H9 (cell line): ENCODE data around the gene ATPAF2. TPM values are rescaled to one million over a fixed set of nuclear protein-coding genes. Genes with fewer than 3 reads are reported as not detected.

Experiments
- DNase-seq: peaks from one replicate; pipeline ENCODE4 v3.0.0-alpha.2; 2017
- H2AFZ ChIP-seq: one replicate; pipeline ENCODE4 v1.6.1; 2013; ENCODE audit warnings: mild to moderate bottlenecking, low read length, control low read depth, moderate library complexity
- H2AK5ac ChIP-seq: 2 replicates; pipeline ENCODE4 v1.6.1; 2013; ENCODE audit warnings: low read length, control low read depth, mixed read lengths; ENCODE audit not compliant: insufficient read length
- H2BK120ac ChIP-seq: one replicate; pipeline ENCODE4 v1.6.1; 2013; ENCODE audit warnings: low read depth, mild to moderate bottlenecking, low read length, control low read depth, inconsistent platforms; ENCODE audit not compliant: poor library complexity, severe bottlenecking
- H2BK12ac ChIP-seq: 2 replicates; pipeline ENCODE4 v1.6.1; 2013; ENCODE audit warnings: low read length, control low read depth, mixed read lengths, low read depth; ENCODE audit not compliant: insufficient read length
- H2BK15ac ChIP-seq: 2 replicates; pipeline ENCODE4 v1.6.1; 2013; ENCODE audit warnings: low read depth, low read length, control low read depth
- H2BK20ac ChIP-seq: one replicate; pipeline ENCODE4 v1.6.1; 2013; ENCODE audit warnings: low read depth, mild to moderate bottlenecking, low read length, control low read depth, inconsistent platforms; ENCODE audit not compliant: poor library complexity, severe bottlenecking
- H2BK5ac ChIP-seq: 2 replicates; pipeline ENCODE4 v1.6.1; 2013; ENCODE audit warnings: low read length, control low read depth, mixed read lengths; ENCODE audit not compliant: insufficient read length
- H3K14ac ChIP-seq: 2 replicates; pipeline ENCODE4 v1.6.1; 2013; ENCODE audit warnings: low read length, control low read depth; ENCODE audit not compliant: insufficient read depth
- H3K18ac ChIP-seq: 2 replicates; pipeline ENCODE4 v1.6.1; 2013; ENCODE audit warnings: low read depth, mild to moderate bottlenecking, mixed read lengths, low read length, control low read depth; ENCODE audit not compliant: insufficient read length
- H3K23ac ChIP-seq: 2 replicates; pipeline ENCODE4 v1.6.1; 2013; ENCODE audit warnings: low read length, control low read depth, mixed read lengths, low read depth; ENCODE audit not compliant: insufficient read length
- H3K23me2 ChIP-seq: 2 replicates; pipeline ENCODE4 v1.6.1; 2013; ENCODE audit warnings: low read depth, mild to moderate bottlenecking, mixed read lengths, low read length, control low read depth; ENCODE audit not compliant: insufficient read length, poor library complexity, severe bottlenecking
- H3K27ac ChIP-seq: 2 replicates; pipeline ENCODE4 v1.5.1; 2013; ENCODE audit warnings: low read length, control low read depth, mixed read lengths, low read depth; ENCODE audit not compliant: insufficient read length
- H3K27me3 ChIP-seq: 2 replicates; pipeline ENCODE4 v1.6.1; 2013; ENCODE audit warnings: low read length, control low read depth, inconsistent platforms; ENCODE audit not compliant: insufficient read depth
- H3K4ac ChIP-seq: 2 replicates; pipeline ENCODE4 v1.6.1; 2013; ENCODE audit warnings: low read depth, mild to moderate bottlenecking, control low read depth, inconsistent platforms, low read length, moderate library complexity
- H3K4me1 ChIP-seq: 2 replicates; pipeline ENCODE4 v1.6.1; 2013; ENCODE audit warnings: low read length, control low read depth, inconsistent platforms; ENCODE audit not compliant: insufficient read depth
- H3K4me2 ChIP-seq: 2 replicates; pipeline ENCODE4 v1.6.1; 2013; ENCODE audit warnings: low read length, control low read depth, mixed read lengths; ENCODE audit not compliant: insufficient read length, insufficient read depth
- H3K56ac ChIP-seq: 2 replicates; pipeline ENCODE4 v1.6.1; 2013; ENCODE audit warnings: low read depth, mild to moderate bottlenecking, mixed read lengths, low read length, control low read depth; ENCODE audit not compliant: insufficient read length
- H3K79me1 ChIP-seq: 2 replicates; pipeline ENCODE4 v1.6.1; 2013; ENCODE audit warnings: low read depth, mild to moderate bottlenecking, moderate library complexity, low read length, control low read depth, inconsistent platforms; ENCODE audit not compliant: insufficient read depth, poor library complexity, severe bottlenecking
- H3K79me2 ChIP-seq: 2 replicates; pipeline ENCODE4 v1.6.1; 2013; ENCODE audit warnings: low read length, control low read depth, inconsistent platforms; ENCODE audit not compliant: insufficient read depth
- H3K9ac ChIP-seq: 2 replicates; pipeline ENCODE4 v1.6.1; 2013; ENCODE audit warnings: low read length, control low read depth, mixed read lengths; ENCODE audit not compliant: insufficient read length; ENCODE audit errors: extremely low read depth
- H3K9me3 ChIP-seq: one replicate; pipeline ENCODE4 v1.6.1; 2013; ENCODE audit warnings: low read depth, low read length, inconsistent platforms; ENCODE audit not compliant: control insufficient read depth
- H3T11ph ChIP-seq: one replicate; pipeline ENCODE4 v1.6.1; 2013; ENCODE audit warnings: mild to moderate bottlenecking, low read length, control low read depth, inconsistent platforms
- H4K20me1 ChIP-seq: one replicate; pipeline ENCODE4 v1.6.1; 2013; ENCODE audit not compliant: control insufficient read depth, insufficient read length, insufficient read depth
- H4K5ac ChIP-seq: 2 replicates; pipeline ENCODE4 v1.6.1; 2013; ENCODE audit warnings: low read depth, mild to moderate bottlenecking, mixed read lengths, low read length, control low read depth; ENCODE audit not compliant: insufficient read length
- H4K8ac ChIP-seq: replicated peaks from 2 replicates; pipeline ENCODE4 v1.6.1; 2013; ENCODE audit warnings: low read length, control low read depth, mixed read lengths, low read depth; ENCODE audit not compliant: insufficient read length
- H4K91ac ChIP-seq: 2 replicates; pipeline ENCODE4 v1.6.1; 2013; ENCODE audit warnings: low read depth, mild to moderate bottlenecking, moderate library complexity, mixed read lengths, low read length, control low read depth; ENCODE audit not compliant: insufficient read length
- H3K27ac Mint-ChIP-seq, 3 experiments: 2 replicates in 2 of 3; 3 replicates in 1 of 3; pipeline ENCODE4 v1.8.0; 2020 to 2021; ENCODE audit warnings: mixed read lengths in 3 of 3, mild to moderate bottlenecking in 1 of 3, moderate library complexity in 1 of 3
- H3K27me3 Mint-ChIP-seq: 2 replicates; pipeline ENCODE4 v1.8.0; 2021; ENCODE audit warnings: low read depth, mild to moderate bottlenecking, moderate library complexity, mixed read lengths
- H3K36me3 Mint-ChIP-seq, 3 experiments: 2 replicates in 2 of 3; 3 replicates in 1 of 3; pipeline ENCODE4 v1.8.0; 2020 to 2021; ENCODE audit warnings: low read depth in 3 of 3, mixed read lengths in 3 of 3; ENCODE audit not compliant: insufficient read depth in 1 of 3
- H3K4me1 Mint-ChIP-seq, 2 experiments: 2 replicates each; pipeline ENCODE4 v1.8.0; 2020; ENCODE audit warnings: mixed read lengths in 2 of 2
- H3K4me3 Mint-ChIP-seq, 2 experiments: 2 replicates in 1 of 2; 3 replicates in 1 of 2; pipeline ENCODE4 v1.8.0; 2020 to 2021; ENCODE audit warnings: mild to moderate bottlenecking in 2 of 2, mixed read lengths in 2 of 2, moderate library complexity in 1 of 2
- H3K9me3 Mint-ChIP-seq, 2 experiments: 2 replicates in 1 of 2; 3 replicates in 1 of 2; pipeline ENCODE4 v1.8.0; 2020; ENCODE audit warnings: mild to moderate bottlenecking in 2 of 2, mixed read lengths in 2 of 2, moderate library complexity in 1 of 2
- CTCF ChIP-seq: fragments of 200-600 bp; sonication (generic); conservative IDR thresholded peaks from 3 replicates; pipeline ENCODE4 v1.8.0; 2021; ENCODE audit warnings: antibody characterized with exemption, mild to moderate bottlenecking
- WGBS: extraction: QIAGEN DNeasy Blood & Tissue Kit; methylation state at CpG from one replicate; pipeline ENCODE4 v1.1.7; 2013; ENCODE audit warnings: missing lambda C conversion rate, low lambda C conversion rate, mixed read lengths; ENCODE audit not compliant: insufficient read length; ENCODE audit errors: extremely low coverage; 5-methylcytosine and 5-hydroxymethylcytosine counted together
- total RNA-seq: library from RNA; stranded (reverse); gene quantifications from 2 replicates; pipeline ENCODE4 v1.2.1, GENCODE V29; 2021

ATPAF2 gene
- total RNA-seq, 1 experiment from 2014 or later, result 21.4 TPM

DNA sequence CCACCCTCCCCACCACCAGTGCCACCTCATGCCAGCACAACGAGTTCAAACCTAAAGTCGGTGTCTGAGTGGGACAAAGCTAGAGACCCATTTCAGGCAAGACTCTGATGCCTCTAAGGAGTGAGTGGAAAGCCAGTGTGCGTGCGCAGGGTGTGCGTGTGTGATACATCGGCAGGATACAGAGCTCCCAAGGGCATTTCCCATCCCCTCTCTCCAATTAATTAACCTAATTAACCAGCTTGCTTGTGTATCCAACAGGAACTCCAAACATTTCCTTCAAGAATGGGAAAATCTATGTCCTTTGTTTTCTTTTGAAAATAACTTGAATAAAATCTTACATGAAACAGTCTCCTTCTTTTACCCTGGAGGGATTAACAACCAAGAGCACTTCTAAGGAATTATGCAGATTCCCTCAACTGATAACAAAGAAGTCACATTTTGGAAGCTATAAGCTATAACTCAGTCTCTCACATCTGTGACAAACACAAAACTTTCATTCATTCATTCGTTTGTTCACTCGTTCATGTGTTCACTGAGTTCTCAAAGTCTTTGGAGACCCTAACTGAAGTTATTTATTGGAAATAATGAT lies 9.9 kb downstream of the ATPAF2 start:
- Mint-ChIP-seq H3K27ac (peak overlapping the region in 1 of 3 experiments; percentile 73; a peak in 2 of 7 replicates), H3K36me3 (peaks cover 0 to 4% (median 0%) of the 10 kb centered on the region in 3 experiments; a peak in 2 of 7 replicates), H3K9me3 (no peaks in the 10 kb centered on the region), H3K4me3 (no peak overlapping the region), H3K27me3 (no peaks in the 10 kb centered on the region), H3K4me1 (peaks cover 0 to 6% of the 10 kb centered on the region in 2 experiments; a peak in 1 of 4 replicates)
- Histone ChIP-seq H3K27ac (no peak overlapping the region), H3K9ac (no peak overlapping the region), H3K23me2 (no peaks in the 10 kb centered on the region), H3K4me1 (no peaks in the 10 kb centered on the region), H3T11ph (no peak overlapping the region), H3K14ac (no peak overlapping the region), H3K56ac (no peak overlapping the region), H2BK20ac (no peak overlapping the region), H3K23ac (no peak overlapping the region), H2AFZ (no peak overlapping the region), H2AK5ac (no peak overlapping the region), H3K79me1 (no peaks in the 10 kb centered on the region), H3K27me3 (no peaks in the 10 kb centered on the region), H4K91ac (no peak overlapping the region), H3K4ac (no peak overlapping the region), H2BK12ac (no peak overlapping the region), H3K9me3 (no peaks in the 10 kb centered on the region), H2BK5ac (no peak overlapping the region), H3K79me2 (no peaks in the 10 kb centered on the region), H4K5ac (no peak overlapping the region), H3K18ac (no peak overlapping the region), H3K4me2 (no peak overlapping the region), H2BK15ac (no peak overlapping the region), H4K20me1 (no peaks in the 10 kb centered on the region), H2BK120ac (no peak overlapping the region), H4K8ac (no peak overlapping the region)
- WGBS, result no CpG with 5 or more reads among the region's 8 CpGs
- no peak for DNase-seq
- TF ChIP-seq CTCF, result no peak
